Choroid plexus epithelial cell (primary cell): ENCODE results near the gene MIAT.

ENCODE experiments used
- DNase-seq: peaks from one replicate; pipeline ENCODE4 v3.0.0-alpha.2; 2010; ENCODE audit warnings: low read depth
- H3K4me3 ChIP-seq: 2 replicates; pipeline ENCODE4 v1.5.1; 2011; ENCODE audit warnings: low read depth, mild to moderate bottlenecking, control low read depth, low read length, moderate library complexity
- TF ChIP-seq, protein P1 (sequence below): conservative IDR thresholded peaks from 2 replicates; pipeline ENCODE4 v1.5.1; 2011; ENCODE audit warnings: low read depth, mild to moderate bottlenecking, control low read depth, inconsistent platforms, low read length, moderate library complexity

The MIAT gene

DNA sequence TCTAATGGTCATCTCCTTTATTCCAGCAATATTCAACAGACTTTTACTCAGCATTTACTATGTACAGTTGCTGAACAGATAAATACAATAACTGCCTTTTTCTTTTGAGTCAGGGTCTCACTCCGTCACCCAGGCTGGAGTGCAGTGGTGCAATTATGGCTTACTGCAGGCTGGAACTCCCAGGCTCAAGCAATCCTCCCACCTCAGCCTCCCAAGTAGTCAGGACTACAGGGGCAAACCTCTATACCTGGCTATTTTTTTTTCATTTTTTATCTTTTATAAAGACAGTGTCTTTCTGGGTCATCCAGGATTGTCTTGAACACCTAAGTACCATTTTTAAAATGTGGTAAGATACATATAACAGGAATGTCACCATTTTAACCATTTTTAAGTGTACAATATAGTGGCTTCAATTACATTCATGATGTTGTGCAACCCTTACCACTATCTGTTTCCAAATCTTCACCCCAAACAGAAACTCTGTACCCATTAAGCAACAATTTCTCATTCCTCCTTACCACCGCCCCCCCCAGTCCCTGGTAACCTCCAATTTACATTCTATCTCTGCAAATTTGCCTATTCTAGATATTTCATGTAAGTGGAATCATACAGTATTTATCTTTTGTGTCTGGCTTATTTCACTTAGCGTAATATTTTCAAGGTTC, 67.8 kb downstream of the MIAT start:
- TF ChIP-seq, protein P1, sequence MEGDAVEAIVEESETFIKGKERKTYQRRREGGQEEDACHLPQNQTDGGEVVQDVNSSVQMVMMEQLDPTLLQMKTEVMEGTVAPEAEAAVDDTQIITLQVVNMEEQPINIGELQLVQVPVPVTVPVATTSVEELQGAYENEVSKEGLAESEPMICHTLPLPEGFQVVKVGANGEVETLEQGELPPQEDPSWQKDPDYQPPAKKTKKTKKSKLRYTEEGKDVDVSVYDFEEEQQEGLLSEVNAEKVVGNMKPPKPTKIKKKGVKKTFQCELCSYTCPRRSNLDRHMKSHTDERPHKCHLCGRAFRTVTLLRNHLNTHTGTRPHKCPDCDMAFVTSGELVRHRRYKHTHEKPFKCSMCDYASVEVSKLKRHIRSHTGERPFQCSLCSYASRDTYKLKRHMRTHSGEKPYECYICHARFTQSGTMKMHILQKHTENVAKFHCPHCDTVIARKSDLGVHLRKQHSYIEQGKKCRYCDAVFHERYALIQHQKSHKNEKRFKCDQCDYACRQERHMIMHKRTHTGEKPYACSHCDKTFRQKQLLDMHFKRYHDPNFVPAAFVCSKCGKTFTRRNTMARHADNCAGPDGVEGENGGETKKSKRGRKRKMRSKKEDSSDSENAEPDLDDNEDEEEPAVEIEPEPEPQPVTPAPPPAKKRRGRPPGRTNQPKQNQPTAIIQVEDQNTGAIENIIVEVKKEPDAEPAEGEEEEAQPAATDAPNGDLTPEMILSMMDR, result no peak

More for the DNA sequence above, 67.8 kb downstream of the MIAT start:
- no peak overlapping the region for H3K4me3 ChIP-seq
- DNase-seq, result no peak
